NB4 (cell line): Measurements from ENCODE around the gene ZNF469.

Experiments used
- DNase-seq: peaks from one replicate; pipeline ENCODE4 v3.0.0; 2010; ENCODE audit warnings: low read depth
- H3K4me3 ChIP-seq: one replicate; pipeline ENCODE4 v1.5.1; 2011; ENCODE audit warnings: mild to moderate bottlenecking, low read depth, low read length, moderate library complexity
- MYC ChIP-seq: IDR thresholded peaks from 2 replicates; pipeline ENCODE4 v1.6.1; 2011; ENCODE audit warnings: low read depth, low read length
- POLR2A ChIP-seq: IDR thresholded peaks from 2 replicates; pipeline ENCODE4 v1.6.1; 2011; ENCODE audit warnings: mild to moderate bottlenecking; ENCODE audit not compliant: insufficient read length; ENCODE audit errors: extremely low read depth
- TF ChIP-seq, protein P1 (sequence below): IDR thresholded peaks from 2 replicates; pipeline ENCODE4 v1.6.1; 2011; ENCODE audit warnings: low read depth, low read length
- TF ChIP-seq, protein P2 (sequence below): IDR thresholded peaks from one replicate; pipeline ENCODE4 v1.5.1; 2012; ENCODE audit warnings: low read depth, low read length

The ZNF469 gene

DNA sequence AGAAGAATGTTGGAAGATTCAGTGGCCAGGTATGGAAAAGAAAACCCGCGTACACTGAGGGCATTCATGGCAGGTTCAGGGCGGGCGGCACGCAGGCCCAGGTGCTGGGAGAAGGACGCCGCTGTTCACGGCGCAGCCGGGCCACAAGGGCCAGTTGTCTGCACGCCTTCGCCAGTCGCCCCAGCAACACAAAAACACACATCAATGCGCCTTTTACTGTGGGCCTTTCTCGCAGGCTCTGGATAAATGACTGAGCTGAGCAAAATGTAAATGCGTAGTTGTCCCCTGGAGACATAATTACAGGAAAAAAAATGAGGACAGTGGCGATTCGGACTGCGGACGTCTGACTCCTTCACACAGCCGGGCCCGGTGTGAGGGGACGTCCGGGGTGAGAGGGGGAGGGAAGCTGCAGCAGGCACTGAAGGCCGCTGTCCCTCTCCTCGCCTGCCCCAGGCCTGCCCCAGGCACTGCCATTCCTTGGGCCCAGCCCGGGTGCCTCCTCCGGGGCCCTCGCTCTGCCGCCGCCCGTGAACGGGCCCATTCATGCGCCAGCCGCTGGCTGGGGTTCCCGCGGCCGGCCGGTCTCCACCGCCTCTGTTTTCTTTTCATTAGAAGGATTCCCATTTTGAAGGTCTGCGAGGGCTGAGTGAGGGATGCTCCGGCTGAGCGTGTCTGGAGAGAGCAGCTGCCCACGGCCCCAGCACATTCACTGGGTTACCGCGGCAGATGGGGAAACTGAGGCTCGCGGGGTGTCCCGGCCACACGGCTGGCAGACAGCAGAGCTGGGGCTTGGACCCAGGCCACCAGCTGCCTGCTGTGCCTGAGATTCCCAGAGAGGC is 6.5 kb upstream of the ZNF469 start:
- no peak for DNase-seq
- H3K4me3 ChIP-seq: no peak overlapping the region
- no peak for TF ChIP-seq MYC
- no peak for TF ChIP-seq POLR2A
- TF ChIP-seq, protein P1, sequence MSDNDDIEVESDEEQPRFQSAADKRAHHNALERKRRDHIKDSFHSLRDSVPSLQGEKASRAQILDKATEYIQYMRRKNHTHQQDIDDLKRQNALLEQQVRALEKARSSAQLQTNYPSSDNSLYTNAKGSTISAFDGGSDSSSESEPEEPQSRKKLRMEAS: no peak
- TF ChIP-seq, protein P2, sequence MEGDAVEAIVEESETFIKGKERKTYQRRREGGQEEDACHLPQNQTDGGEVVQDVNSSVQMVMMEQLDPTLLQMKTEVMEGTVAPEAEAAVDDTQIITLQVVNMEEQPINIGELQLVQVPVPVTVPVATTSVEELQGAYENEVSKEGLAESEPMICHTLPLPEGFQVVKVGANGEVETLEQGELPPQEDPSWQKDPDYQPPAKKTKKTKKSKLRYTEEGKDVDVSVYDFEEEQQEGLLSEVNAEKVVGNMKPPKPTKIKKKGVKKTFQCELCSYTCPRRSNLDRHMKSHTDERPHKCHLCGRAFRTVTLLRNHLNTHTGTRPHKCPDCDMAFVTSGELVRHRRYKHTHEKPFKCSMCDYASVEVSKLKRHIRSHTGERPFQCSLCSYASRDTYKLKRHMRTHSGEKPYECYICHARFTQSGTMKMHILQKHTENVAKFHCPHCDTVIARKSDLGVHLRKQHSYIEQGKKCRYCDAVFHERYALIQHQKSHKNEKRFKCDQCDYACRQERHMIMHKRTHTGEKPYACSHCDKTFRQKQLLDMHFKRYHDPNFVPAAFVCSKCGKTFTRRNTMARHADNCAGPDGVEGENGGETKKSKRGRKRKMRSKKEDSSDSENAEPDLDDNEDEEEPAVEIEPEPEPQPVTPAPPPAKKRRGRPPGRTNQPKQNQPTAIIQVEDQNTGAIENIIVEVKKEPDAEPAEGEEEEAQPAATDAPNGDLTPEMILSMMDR: no peak

DNA sequence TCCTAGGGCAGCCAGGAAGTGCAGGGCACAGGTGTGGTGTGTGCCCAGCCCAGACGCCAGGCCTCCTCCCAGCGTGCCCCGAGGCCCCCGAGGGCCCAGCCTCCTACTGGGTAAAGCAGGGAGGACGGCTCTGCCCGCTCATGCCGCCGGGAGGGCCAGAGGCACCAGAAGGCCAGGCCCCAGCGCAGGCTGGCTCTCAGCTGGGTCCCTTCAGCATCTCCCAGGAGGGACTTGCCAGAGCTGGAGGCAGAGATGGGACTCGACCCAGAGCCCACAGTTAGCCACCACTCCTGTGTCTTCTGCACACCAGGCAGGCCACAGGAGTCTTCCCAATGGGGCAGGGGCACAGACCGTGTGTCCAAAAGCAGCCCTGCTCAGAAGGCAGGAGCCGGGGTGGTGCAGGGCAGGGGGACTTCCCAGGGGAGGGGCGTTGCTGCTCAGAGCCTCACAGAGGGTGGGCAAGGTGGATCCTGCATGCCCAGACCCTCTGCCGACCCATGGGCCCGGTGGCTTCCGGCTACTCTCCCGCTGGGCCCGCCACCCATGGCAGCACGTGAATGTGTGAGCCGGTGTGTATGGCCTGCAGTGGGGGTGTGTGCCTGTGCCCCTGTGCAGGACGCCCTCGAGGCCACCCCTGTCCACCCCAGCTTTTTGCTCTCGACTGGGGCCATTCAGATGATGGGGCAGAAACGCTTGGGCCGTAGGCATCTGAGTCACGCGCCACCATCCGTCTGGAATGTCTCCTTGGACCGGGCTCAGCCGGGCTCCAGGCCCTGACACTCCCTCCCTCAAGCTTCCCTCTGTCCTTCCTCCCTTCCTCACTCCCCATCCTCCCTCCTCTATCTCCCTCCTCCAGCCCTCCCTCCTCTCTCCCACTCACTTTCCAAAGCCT is 5.7 kb upstream of the ZNF469 start:
- no peak for DNase-seq
- TF ChIP-seq, protein P2: no peak
- TF ChIP-seq, protein P1: no peak
- TF ChIP-seq MYC (no peak), POLR2A (no peak)
- H3K4me3 ChIP-seq: no peak overlapping the region

DNA sequence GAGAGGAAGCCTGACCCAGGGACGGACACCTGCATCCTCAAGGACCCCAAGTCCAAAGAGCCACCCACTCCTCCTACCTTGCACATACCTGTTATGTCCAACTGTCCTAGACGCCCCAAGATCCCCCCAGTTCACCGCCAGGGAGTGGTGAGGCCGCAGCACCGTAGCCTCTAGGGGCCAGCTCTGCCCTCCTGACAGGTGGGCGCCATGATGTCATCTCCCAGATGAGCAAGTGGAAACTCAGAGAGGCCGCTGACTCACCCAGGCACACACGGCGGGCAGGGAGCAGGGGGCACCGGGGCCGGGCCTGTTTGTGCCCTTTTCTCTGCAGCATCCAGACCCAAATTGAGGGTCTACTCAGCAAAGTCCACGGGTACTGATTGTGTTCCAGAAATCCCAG is 4.8 kb upstream of the ZNF469 start:
- TF ChIP-seq POLR2A: no peak
- TF ChIP-seq MYC: no peak
- TF ChIP-seq, protein P2: no peak
- TF ChIP-seq, protein P1: no peak
- H3K4me3 ChIP-seq: no peak overlapping the region

DNA sequence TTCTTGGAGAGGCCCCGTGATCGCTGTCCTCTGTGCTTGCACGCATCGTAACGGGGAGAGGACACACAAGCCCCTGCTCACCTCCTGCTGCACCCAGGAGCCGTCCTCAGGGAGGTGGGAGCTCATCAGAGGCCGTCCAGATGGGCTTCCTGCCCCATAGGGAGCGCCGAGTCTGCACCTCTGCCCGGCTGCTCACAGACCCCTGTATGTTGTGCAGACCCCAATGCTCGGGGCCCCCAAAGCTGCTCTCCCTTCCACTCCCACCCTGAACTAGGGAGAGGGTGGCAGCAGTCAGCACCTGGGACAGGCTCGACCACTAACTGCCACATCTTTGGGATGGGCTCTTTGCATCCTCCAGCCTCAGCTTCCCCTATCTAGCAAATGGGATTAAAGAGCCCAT is 4.4 kb upstream of the ZNF469 start:
- no peak overlapping the region for H3K4me3 ChIP-seq
- DNase-seq: no peak
- TF ChIP-seq MYC (no peak), POLR2A (no peak)
- TF ChIP-seq, protein P2: no peak
- TF ChIP-seq, protein P1: no peak

More for the DNA sequence above, 4.8 kb upstream of the ZNF469 start:
- DNase-seq: no peak

DNA sequence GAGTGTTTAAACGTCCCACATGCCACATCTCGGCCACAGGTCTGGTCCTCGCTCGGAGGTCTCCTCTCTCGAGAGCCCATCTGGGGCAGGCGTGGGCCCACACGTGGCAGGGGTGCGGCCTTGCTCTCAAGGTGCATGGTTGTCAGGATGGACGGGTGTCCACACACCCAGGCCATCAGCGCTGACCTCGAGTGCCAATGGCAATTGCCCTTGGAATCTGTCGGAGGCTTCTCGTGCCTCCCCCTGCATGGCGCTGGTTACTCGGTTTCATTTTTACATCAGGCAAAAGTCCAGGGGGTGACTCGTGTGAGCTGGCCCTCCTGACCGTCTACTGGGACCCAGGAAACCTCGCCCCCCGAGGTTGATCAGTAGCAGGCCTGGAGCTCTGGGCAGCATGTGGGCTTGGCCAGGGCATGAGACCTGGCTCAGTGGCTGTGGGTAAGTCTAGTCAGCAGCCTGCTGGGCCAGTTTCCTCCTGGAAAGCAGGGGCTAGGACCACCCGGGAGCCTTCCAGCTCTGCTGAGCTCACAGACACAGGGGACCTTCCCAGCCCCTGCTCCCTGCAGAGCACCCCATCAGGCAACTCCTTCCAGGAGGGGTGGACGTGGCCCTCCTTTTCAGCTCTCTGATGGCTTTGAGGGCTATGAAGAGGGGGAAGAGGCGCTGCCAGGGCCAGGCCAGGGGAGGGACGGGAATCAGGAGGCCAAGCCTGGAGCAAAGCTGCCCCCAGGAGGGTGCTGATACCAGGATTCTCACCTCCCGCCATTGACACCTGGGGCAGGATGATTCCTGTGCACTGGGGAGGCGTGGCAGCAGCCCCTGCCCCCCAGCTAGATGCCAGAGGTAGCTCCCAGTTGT is 3.7 kb upstream of the ZNF469 start:
- TF ChIP-seq, protein P2: no peak
- TF ChIP-seq MYC (no peak), POLR2A (no peak)
- TF ChIP-seq, protein P1: no peak
- no peak for DNase-seq
- no peak overlapping the region for H3K4me3 ChIP-seq
